G401.6 (cell line): ENCODE data around the gene TPI1.
"Not testable (repeated sequence)": the region's sequence is repeated elsewhere in the genome, so short reads cannot be mapped to it uniquely, and the experiment has no call there.

Experiments
- FAIRE-seq: peaks from 2 replicates; lab custom pipeline; 2012; peaks lifted over from hg19 to GRCh38; lab: Jason Lieb, UNC

TPI1 gene

DNA sequence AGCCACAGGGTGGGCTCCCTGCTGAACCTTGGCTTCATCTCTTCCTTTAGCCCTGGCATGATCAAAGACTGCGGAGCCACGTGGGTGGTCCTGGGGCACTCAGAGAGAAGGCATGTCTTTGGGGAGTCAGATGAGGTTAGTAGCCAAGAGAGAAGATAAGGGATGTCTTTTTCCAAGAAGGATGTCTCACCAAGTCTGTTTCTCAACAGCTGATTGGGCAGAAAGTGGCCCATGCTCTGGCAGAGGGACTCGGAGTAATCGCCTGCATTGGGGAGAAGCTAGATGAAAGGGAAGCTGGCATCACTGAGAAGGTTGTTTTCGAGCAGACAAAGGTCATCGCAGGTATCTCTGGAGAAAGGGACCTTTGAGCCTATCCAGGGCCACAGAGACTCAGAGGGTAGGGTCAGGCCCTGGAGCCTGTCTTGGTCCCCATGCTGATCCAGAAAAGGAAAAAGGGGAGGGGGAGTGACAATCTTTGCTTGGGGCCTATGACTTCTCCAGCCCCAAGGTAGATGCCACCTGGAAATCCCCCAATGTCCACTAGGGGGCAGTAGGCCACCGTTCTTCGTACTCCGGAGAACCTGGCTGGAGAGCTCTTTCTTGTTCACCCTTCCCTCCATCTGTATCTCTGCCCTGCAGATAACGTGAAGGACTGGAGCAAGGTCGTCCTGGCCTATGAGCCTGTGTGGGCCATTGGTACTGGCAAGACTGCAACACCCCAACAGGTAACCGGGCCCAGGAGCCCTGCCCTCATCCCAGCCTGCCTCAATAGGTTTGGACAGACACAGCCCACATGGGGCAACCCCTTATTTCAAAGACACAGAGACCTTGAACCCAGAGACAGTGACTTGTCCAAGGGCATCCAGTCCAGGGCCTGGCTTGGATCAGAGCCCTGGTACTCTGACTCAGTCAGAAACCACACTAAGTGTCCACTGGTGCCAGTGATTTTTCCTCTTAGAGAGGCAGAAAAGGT, 2.0 kb downstream of the TPI1 start:
- no peak for FAIRE-seq

DNA sequence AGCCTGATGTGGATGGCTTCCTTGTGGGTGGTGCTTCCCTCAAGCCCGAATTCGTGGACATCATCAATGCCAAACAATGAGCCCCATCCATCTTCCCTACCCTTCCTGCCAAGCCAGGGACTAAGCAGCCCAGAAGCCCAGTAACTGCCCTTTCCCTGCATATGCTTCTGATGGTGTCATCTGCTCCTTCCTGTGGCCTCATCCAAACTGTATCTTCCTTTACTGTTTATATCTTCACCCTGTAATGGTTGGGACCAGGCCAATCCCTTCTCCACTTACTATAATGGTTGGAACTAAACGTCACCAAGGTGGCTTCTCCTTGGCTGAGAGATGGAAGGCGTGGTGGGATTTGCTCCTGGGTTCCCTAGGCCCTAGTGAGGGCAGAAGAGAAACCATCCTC, 3.0 kb downstream of the TPI1 start:
- not testable (repeated sequence) for FAIRE-seq

GRCh38 chr12:6871052-6871957, 4.0 kb downstream of the TPI1 start:
- peak; percentile 41 for FAIRE-seq

DNA sequence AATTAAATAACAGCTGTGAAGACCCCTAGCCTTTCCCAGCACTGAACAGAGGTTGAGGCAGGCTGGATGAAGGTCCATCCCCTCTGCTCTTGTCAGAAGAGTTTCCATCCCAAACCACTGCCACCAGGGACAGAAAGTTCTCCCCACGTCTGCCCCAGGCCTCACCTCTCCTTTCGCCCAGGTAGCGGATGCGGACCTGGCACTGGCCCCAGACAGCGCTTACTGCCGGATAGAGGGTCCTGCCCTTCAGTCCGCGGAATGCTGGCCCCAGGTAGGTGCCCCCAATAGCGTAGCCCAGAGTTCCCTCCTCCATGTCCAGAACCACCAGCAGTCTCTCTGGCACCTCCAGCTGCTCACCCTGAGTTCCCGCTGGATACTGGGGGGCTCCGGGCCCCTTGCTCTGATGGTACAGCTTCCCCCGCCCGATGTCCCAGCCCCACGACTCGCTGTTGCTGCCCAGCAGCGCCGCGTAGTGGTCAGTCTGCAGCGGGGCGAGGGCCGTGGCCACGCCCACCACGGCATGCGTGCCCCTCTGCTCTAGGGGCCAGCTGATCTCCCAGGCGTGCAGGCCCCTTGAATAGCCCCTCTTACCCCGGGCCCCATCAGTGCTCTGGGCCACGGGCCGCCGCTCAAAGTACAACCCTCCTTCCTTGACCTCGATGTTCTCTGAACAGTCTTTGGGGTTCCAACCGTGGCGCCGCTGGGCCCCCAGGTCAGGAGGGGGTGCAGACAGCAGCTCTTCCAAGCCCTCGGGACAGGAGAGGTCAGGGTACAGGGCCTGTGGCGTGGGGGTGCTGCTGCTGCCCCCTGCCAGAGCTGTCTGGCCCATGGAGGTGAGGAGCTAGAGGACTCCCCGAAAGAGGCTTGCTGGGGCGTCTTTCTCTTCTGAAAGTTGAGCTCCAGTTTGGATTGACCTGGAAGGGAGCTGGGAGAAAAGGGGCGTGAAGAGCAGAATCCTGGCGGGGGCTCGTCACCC, 5.0 kb downstream of the TPI1 start:
- no peak for FAIRE-seq

- peak; percentile 92 for FAIRE-seq
Observed at GRCh38 chr12:6873094-6874014, 6.0 kb downstream of the TPI1 start, which contains the start of gene SPSB2. TSS of gene SPSB2 (minus strand) at chr12:6873303. CDS start at chr12:6872901, 402 bp downstream.

GRCh38 chr12:6874015-6874368, 6.7 kb downstream of the TPI1 start:
- not testable (repeated sequence) for FAIRE-seq

GRCh38 chr12:6879824-6880223, 12.5 kb downstream of the TPI1 start:
- FAIRE-seq, result not testable (repeated sequence)

- FAIRE-seq, result no peak
Observed at GRCh38 chr12:6883252-6883651, 15.9 kb downstream of the TPI1 start.

DNA sequence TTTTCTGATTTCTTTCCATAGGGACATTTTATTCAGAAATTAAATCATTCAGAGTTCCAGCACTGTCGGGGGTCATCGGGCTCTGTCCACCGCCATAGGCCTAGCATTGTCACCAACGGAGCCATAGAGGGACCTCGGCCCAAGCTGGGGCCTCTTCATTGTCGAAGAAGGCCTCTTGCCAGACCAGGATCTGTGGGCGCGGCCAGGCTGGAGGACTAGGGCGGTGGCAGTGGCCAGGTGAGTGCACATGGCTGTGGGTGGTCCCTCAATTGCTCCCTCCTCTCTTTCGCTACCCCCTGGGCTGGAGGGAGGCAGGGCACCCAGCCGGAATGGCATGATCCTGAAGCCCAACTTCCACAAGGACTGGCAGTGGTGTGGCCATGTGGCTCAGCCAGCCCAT, 16.4 kb downstream of the TPI1 start:
- no peak for FAIRE-seq

DNA sequence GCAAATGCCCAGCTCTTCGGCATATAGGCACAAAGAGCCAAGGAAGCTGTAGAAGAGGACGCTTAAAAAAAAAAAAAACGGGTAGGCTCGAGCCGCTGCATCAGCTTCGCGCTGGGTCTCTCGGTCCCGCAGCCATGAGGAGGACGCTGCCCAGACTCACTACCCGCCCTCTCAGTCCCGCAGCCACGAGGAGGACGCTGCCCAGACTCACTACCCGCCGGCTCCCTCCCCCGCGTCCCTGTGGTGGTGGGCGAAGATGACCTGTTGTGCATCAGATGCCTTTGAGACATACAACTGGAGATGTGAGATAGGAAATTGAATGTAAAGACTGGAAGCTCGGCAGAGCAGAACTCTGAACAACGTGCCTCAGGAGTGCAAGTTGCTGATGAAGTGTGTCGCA, 17.2 kb downstream of the TPI1 start:
- no peak for FAIRE-seq

GRCh38 chr12:6886206-6886999, 19.1 kb downstream of the TPI1 start:
- not testable (repeated sequence) for FAIRE-seq

DNA sequence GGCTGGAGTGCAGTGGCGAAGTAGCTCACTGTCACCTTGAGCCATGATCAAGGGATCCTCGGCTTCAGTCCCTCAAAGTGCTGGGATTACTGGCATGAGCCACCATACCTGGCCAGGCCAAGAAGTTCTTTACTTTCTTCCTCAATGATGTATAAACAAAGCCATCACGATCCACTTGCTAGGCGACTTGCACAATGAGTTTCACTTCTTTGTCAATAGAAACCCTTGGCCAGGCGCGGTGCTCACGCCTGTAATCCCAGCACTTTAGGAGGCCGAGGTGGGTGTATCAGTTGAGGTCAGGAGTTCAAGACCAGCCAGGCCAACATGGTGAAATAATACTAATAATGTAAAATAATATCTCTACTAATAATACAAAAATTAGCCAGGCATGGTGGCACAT, 20.1 kb downstream of the TPI1 start:
- no peak for FAIRE-seq

DNA sequence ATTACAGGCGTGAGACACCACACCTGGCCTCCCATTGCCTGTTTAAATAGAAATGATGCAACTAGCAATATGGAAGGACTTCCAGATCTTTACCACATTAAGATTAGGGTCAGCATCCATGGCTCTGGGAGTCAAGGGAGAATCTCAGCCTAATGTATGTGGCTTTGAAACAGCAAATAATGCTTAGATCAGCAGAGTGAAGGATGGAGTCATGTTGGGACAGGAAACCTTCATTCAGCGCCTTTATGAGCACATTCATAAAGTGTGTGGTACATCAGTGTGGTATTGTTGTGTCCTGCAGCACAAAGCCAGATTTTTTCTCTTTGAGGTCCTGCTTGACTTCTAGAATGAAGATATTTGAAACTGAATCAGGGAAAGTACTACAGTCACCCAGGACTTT, 21.0 kb downstream of the TPI1 start:
- FAIRE-seq, result no peak

- not testable (repeated sequence) for FAIRE-seq
Observed at GRCh38 chr12:6888794-6889193, 21.5 kb downstream of the TPI1 start.

- FAIRE-seq, result not testable (repeated sequence)
Observed at GRCh38 chr12:6889775-6890573, 22.6 kb downstream of the TPI1 start.

DNA sequence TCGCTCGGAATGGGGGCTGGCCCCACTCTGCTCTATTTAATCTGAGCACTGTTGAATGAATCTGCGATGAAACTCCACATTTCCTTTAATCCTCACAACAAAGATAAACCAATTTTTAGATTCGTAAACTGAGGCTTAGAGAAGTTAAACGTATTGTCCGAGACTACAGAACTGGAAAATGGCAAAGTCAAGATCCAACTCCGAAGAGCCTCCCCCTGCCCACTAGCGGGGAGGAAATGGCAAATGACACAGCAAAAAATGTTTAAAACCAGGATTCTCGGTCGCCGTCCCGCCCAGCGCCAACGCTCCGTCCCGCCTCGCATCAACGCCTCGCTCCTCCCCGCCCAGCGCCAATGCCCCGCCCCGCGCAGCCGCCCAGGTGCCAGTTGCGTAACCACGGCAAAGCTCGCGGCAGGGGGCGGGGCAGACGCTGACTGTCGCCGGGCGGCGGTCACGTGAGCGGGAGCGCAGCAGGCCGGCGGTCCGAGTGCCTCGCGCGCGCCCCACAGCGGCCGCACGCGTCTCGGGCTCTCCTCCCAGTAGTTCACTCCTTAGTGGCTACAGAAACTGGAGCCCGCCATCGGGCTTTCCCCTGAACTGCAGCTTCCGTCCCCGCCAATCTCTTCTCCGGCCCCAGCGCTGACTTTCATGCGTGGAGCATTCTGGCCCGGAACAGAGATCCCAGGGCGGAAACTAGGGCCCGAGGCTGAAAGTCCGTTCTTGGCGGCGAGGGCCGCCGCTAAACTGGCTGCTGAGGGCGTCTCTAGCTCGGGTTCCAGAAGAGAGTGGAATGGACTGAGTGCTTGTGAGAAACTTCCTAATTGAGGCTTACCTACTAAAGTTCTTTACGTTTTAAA, 23.7 kb downstream of the TPI1 start:
- FAIRE-seq, result peak; percentile 75

GRCh38 chr12:6891646-6892001, 24.3 kb downstream of the TPI1 start:
- no peak for FAIRE-seq

DNA sequence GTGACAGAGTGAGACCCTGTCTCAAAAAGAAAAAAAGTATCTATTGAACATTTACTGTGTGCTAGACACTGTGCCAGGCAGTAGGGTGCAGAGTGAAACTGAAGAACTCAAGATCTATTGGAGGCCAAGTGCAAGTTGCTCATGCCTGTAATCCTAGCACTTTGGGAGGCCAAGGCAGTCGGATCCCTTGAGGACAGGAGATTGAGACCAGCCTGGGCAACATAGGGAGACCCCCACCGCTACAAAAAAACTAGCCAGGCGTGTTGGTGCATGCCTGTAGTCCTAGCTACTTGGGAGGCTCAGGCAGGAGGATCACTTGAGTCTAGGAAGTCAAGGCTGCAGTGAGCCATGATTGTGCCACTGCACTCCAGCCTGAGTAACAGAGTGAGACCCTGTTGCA, 25.4 kb downstream of the TPI1 start:
- not testable (repeated sequence) for FAIRE-seq
